ENCODE results near the gene C2CD5.

- TF ChIP-seq CTCF (IDR thresholded peaks at IDR 0.05) (no peak), POLR2AphosphoS5 (IDR thresholded peaks at IDR 0.05) (no peak)
Measured at GRCh38 chr12:22463306-22463705, 81.0 kb downstream of the C2CD5 start.

All from stomach (tissue), 4 donors.